CD4-positive, alpha-beta T cell treated with Interleukin-17A for 1 hour (primary cell): ENCODE measurements around the gene WWOX.

Source experiments
- DNase-seq: peaks from one replicate; pipeline ENCODE4 v3.0.0-alpha.2; 2020

Gene WWOX

GRCh38 chr16:78147911-78148401, 48.5 kb downstream of the WWOX start:
- DNase-seq: no peak

- no peak for DNase-seq
Observed at GRCh38 chr16:78150233-78150632, 50.8 kb downstream of the WWOX start.

GRCh38 chr16:78154729-78155461, 55.4 kb downstream of the WWOX start:
- no peak for DNase-seq

- DNase-seq: no peak
Observed at GRCh38 chr16:78155791-78156345, 56.4 kb downstream of the WWOX start.

GRCh38 chr16:78161023-78161729, 61.7 kb downstream of the WWOX start:
- DNase-seq: no peak

- DNase-seq: no peak
Observed at GRCh38 chr16:78163772-78164670, 64.6 kb downstream of the WWOX start.

- no peak for DNase-seq
Observed at GRCh38 chr16:78170494-78170933, 71.1 kb downstream of the WWOX start.

GRCh38 chr16:78175287-78175686, 75.8 kb downstream of the WWOX start:
- no peak for DNase-seq

- no peak for DNase-seq
Observed at GRCh38 chr16:78176435-78176834, 77.0 kb downstream of the WWOX start.

- DNase-seq: no peak
Observed at GRCh38 chr16:78177218-78177617, 77.8 kb downstream of the WWOX start.

- no peak for DNase-seq
Observed at GRCh38 chr16:78177987-78178386, 78.5 kb downstream of the WWOX start.

GRCh38 chr16:78179666-78180065, 80.2 kb downstream of the WWOX start:
- DNase-seq: no peak

GRCh38 chr16:78180349-78180748, 80.9 kb downstream of the WWOX start:
- no peak for DNase-seq

GRCh38 chr16:78183437-78184237, 84.2 kb downstream of the WWOX start:
- no peak for DNase-seq

- DNase-seq: no peak
Observed at GRCh38 chr16:78184238-78185183, 85.1 kb downstream of the WWOX start.

GRCh38 chr16:78189121-78189520, 89.7 kb downstream of the WWOX start:
- DNase-seq: no peak

- no peak for DNase-seq
Observed at GRCh38 chr16:78192734-78193488, 93.5 kb downstream of the WWOX start.

GRCh38 chr16:78194948-78195347, 95.5 kb downstream of the WWOX start:
- DNase-seq: no peak

GRCh38 chr16:78195797-78196196, 96.3 kb downstream of the WWOX start:
- DNase-seq: no peak

GRCh38 chr16:78196502-78196901, 97.0 kb downstream of the WWOX start:
- DNase-seq: no peak
